CD4-positive, alpha-beta T cell treated with Interferon gamma for 1 hour (primary cell): ENCODE results near the gene DPYD.

Experiments used
- DNase-seq: peaks from one replicate; pipeline ENCODE4 v3.0.0-alpha.2; 2020

DPYD gene

GRCh38 chr1:97348599-97349265 is 572.1 kb downstream of the DPYD start:
- DNase-seq: no peak

GRCh38 chr1:97340951-97341350 is 579.9 kb downstream of the DPYD start:
- DNase-seq: no peak

- DNase-seq: no peak
Measured at GRCh38 chr1:97338347-97338746, 582.5 kb downstream of the DPYD start.

- no peak for DNase-seq
Measured at GRCh38 chr1:97337250-97338030, 583.4 kb downstream of the DPYD start.

GRCh38 chr1:97334454-97334853 is 586.4 kb downstream of the DPYD start:
- DNase-seq: no peak

- DNase-seq: no peak
Measured at GRCh38 chr1:97332716-97333115, 588.1 kb downstream of the DPYD start.

- DNase-seq: no peak
Measured at GRCh38 chr1:97331165-97331564, 589.7 kb downstream of the DPYD start.

- DNase-seq: no peak
Measured at GRCh38 chr1:97314685-97315084, 606.1 kb downstream of the DPYD start.

- DNase-seq: no peak
Measured at GRCh38 chr1:97308131-97308530, 612.7 kb downstream of the DPYD start.

- no peak for DNase-seq
Measured at GRCh38 chr1:97307568-97307967, 613.3 kb downstream of the DPYD start.

- no peak for DNase-seq
Measured at GRCh38 chr1:97307151-97307550, 613.7 kb downstream of the DPYD start.

GRCh38 chr1:97306504-97306903 is 614.3 kb downstream of the DPYD start:
- no peak for DNase-seq

GRCh38 chr1:97304366-97304765 is 616.5 kb downstream of the DPYD start:
- DNase-seq: no peak

GRCh38 chr1:97298966-97299365 is 621.9 kb downstream of the DPYD start:
- DNase-seq: no peak

- DNase-seq: no peak
Measured at GRCh38 chr1:97297611-97298010, 623.2 kb downstream of the DPYD start.

- no peak for DNase-seq
Measured at GRCh38 chr1:97281962-97282361, 638.9 kb downstream of the DPYD start.

- DNase-seq: no peak
Measured at GRCh38 chr1:97277891-97278654, 642.8 kb downstream of the DPYD start.

GRCh38 chr1:97271916-97272788 is 648.7 kb downstream of the DPYD start:
- DNase-seq: no peak

GRCh38 chr1:97270508-97271307 is 650.1 kb downstream of the DPYD start:
- DNase-seq: no peak

GRCh38 chr1:97265630-97266029 is 655.2 kb downstream of the DPYD start:
- no peak for DNase-seq

GRCh38 chr1:97262842-97263241 is 658.0 kb downstream of the DPYD start:
- no peak for DNase-seq

- no peak for DNase-seq
Measured at GRCh38 chr1:97258597-97258996, 662.2 kb downstream of the DPYD start.
